ENCODE data around the gene ANKS1B. TPM values are rescaled to one million over a fixed set of nuclear protein-coding genes. Genes with fewer than 3 reads are reported as not detected.
A peak's percentile ranks its signal among the peaks of the same experiment; 100 is the strongest.

Gene ANKS1B
- total RNA-seq, 1 donor from 2014 or later, result 9.6 TPM

DNA sequence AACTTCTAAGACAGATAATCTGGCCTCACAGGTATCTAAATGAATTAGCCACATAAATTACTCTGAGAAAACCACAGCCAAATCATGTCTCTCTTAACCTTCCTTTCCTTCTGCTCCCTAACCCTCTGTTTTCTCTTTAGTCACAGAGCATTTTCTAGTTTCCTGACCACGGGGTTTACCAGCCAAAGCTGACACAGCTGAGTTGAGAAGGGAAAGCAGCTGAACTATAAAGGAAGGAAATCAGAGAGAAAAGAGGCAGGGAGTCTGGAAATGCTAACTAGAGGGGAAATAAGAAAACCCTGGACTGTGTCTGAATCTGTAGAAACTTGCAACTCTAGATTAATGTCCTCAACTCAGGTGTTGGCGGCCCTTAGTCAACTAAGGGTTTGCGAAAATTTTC lies 24.4 kb downstream of the ANKS1B start:
- DNase-seq (ENCODE audit: low spot score), result no peak

DNA sequence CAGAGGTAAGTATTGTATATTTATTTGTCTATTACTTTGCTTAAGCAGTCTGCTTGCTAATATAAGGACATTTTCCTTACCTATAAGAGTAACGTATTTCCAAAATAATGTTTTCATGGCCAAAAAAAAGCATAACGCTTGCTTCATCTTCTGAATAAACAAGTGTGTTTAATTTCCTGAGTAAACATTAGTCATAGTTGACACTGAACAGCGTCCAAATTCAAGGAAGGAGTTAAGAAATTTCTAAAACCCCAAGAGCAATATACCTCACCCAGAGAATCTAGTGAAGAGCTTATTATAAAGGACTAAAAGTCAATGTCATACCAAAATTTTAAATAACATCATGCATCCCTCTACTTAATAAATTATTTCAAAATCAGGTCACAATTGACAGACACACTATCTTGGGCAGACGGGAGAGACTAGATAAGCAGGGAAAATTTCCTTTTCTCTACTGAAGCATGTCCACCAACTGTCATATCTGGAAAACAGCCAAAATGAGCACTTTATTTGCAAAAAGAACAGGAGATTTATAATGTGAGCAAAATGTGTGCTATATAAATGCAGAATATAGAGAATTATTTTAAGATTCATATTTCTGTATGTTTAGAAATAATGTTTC lies 25.1 kb downstream of the ANKS1B start:
- no peak for DNase-seq (ENCODE audit: low spot score)

DNA sequence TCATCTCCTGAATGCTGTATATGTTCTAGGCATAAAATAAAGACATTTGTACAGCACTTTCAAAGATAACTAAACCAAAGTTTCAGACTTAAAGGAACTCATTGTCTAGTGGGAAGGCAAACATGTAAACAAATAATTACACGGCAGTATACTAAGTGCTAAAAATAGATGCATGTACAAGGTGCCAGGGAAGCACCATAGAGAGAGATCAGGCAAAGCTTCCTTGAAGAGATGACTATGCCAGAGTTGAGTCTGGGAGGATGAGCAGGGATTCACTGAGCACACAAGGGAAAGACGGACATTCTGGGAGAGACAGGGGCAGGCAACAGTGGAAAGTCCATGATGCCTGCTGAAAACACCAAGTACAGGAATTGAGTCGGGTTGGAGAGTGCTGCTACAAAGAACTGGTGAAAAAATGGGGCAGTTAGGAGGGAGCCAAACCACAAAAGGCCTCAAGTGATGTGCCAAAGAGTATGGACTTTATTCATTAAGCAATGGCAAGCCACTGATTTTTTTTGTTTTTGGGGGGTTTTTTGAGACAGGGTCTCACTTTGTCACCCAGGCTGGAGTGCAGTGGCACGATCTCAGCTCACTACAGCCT lies 26.8 kb downstream of the ANKS1B start:
- DNase-seq (ENCODE audit: low spot score), result no peak

DNA sequence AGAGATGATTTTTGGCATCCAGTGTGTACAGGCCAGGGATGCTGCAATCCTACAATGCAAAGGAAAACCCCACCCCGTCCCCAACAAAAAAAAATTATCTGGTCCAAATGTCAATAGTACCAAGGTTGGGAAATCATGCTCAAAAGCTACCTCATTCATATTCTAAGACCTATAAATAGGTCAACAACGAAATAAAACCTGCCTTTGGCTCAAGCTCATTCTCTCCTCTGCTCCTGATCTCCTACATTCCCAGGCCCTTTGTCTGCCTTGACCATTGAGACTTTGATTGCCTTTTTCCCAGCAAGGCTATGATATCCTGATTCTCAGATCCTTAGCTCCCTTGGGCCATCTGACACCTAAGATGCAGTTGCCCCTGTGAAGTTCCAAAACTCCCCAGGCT lies 30.0 kb downstream of the ANKS1B start:
- no peak for DNase-seq (ENCODE audit: low spot score)

DNA sequence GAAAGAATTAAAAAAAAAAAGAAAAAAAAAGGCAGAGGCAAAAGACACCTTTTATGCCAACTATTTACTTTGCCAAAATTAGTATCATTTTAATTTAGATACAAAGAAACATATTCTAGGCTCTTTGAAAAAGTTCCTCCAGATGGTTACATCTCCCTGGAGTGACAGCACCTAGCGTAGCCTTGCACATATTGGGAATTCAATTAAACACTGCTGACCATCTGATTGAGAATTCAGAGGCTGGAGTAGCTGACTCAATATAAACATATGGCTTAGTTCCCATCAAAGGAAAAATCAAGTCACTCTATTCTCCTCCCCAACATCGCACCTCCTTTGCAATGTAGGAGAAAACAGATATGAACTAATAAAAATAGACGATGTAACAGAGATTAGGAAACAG lies 36.4 kb downstream of the ANKS1B start:
- no peak for DNase-seq (ENCODE audit: low spot score)

DNA sequence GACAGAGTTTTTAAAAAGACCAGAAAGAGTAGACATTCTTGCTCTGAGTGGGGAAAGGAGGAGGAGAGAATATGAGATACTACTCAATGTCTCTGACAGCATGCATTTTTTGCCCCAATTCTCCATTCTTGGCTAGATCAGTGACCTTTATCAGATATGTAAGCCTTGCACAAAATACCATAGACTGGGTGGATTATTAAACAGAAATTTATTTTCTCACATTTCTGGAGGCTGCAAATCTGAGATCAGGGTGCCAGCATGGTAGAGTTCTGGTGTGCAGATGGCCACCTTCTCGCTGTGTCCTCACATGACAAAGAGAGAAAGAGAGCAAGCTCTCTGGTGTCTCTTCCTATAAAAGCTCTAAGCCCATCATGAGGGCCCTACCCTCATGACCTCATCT lies 38.6 kb downstream of the ANKS1B start:
- DNase-seq (ENCODE audit: low spot score), result no peak

DNA sequence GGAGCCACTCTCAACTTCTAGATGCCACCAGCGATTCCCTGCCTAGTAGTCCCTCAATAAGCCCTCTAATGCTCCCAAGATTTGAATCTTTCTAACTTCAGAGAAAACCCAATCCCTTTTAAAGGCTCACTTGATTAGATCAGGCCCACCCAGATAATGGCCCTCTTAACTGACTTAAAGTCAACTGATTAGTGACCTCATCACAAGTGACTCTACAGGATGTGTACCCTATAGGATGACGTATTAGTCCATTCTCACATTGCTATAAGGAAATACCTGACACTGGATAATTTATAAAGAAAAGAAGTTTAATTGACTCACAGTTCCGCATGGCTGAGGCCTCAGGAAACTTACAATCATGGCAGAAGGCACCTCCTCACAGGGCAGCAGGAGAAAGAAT lies 49.1 kb downstream of the ANKS1B start:
- DNase-seq (ENCODE audit: low spot score), result no peak

DNA sequence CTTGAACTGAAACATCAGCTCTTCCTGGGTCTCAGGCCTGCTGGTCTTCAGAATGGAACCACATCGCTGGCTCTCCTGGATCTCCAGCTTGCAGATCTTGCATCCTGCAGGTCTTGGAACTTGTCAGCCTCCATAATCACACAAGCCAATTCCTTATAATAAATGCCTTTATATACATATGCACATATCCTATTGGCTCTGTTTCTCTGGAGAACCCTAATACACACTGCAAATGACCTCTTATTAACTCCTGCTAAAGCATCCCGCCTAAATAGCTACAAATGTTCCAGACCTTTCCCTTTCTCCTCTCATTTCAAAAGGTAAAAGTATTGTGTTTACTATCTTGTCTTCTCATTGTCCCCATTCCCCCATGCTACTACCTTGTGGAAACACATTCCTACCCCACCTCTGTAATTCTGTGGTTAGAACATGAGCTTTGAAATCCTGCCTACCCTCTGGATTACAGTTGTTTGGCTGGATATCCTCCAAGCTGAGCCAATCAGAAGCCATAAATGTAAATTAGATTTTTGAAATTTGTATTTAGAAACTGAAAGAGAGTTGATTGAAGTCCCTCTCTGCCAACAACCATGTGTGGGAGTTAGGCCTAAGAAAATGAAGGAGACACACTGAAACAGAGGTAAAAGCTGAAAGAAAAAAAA lies 58.1 kb downstream of the ANKS1B start:
- no peak for DNase-seq (ENCODE audit: low spot score)

DNA sequence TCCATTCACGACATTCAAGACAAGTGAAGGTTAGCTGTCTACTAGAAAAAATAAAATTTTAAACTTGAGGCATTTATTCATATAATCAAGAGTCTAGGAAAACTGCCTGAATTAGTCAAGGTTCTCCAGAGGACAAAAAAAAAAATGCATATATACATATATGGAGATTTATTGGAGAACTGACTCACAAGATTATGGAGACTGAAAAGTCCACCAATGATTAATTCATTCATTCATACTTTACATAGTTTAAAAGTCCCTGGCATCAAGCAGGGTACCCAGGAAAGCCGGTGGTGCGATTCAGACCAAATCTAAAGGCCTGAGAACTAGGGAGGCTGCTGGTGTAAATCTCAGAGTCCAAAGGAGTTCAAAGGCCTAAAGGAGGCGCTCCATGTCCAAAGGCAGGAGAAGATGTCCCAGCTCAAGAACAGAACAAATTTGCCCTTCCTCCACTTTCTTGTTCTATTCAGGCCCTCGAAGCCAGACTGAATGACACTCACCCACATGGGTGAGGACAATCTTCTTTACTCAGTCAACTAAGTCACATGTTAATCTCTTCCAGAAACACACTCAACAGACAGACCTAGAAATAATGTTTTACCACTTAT lies 64.3 kb downstream of the ANKS1B start:
- DNase-seq (ENCODE audit: low spot score), result no peak

DNA sequence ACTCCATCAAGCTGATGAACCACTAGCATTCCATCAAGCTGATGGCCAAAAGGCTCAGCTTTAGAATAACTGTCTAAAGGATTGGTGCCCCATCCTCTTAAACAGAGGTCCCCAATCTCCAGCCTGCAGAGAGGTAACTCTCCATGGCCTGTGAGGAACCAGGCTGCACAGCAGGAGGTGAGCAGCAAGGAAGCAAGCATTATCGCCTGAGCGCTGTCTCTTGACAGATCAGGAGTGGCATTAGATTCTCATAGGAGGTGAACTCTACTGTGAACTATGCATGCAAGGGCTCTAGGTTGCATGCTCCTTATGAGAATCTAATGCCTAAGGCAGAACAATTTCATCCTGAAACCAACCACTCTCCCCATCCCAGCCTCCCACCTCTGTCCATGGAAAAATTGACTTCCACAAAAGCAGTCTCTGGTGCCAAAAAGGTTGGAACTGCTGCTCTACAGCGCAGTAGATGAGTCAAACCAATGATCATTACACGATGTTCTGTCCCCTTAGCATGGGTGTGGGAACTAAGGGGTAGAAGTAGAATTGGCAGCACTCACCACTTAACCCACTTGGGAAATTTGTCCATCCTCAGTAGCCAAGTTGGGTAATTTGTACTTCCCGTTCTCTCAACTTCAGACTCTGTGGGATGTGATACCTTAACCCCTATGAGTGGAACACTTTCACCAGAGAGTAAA lies 66.9 kb downstream of the ANKS1B start:
- no peak for DNase-seq (ENCODE audit: low spot score)

DNA sequence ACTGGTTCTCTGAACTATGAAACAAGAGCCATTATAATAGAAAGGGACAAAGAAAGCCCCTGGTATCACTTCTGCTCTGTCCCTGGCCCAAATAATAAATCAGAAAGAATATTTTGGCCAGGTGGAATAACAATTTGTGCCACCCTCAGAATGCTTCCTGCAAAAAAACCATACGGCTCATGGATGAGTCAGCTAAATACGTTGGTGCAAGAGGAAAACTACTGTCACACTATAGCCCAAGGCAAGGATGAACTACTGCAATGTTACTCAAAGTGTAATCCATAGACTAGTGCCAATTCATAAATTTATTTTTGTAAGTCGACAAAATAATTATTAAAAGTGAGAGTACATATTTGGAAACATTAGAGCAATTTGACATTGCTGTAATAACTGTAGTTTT lies 68.2 kb downstream of the ANKS1B start:
- no peak for DNase-seq (ENCODE audit: low spot score)

DNA sequence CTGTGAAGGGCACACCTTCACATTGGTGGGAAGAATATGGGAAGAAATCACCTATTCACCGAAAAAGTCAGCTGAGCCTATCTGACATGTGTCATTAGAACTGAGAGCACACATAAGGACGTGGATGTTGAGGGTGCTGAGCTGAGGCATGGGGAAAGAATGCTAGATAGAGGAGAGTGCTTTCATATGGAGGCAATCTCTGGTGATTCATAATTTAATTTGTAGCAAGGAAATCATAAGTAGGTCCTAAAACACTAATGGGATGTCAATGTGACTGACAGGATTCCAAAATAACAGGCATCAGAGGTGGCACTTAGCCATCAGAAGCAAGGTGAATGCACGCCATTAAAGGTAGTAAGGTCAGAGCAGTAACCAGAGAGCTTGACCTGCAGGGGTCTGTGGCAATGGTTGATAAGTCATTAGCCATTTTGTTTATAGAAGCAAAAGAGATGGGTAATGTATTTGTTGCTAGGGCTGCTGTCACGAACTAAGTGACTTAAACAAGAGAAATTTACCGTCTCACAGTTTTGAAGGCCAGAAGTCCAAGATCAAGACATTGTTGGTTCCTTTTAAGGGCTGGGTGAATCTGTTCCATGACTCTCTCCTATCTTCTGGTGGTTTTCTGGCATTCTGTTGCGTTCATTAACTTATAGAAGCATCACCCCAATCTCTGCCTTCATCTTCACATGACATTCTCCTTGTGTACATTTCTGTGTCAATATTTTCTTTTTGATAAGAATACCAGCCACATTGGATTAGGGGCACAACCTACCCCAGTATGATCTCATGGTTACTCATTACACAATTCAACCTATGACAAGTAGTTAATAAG lies 69.3 kb downstream of the ANKS1B start:
- no peak for DNase-seq (ENCODE audit: low spot score)

DNA sequence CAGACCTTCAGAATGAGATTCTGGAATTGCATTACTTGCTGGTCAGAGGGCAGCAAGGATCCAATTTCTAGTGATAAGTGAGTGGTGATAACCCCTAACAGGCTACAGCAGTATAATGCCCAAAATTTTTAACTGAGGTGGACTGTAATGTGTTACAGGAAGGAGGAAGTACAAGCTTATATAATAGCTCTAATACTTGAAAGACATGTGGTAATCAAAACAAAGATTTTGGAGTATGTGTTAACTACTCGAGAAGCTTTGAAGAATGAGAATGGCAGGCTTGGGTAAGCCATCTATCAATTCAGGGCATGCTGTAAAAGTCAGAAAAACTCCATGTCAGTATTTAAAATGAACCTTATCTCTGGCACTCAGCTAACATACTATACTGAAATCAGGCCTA lies 70.5 kb downstream of the ANKS1B start:
- DNase-seq (ENCODE audit: low spot score), result no peak

DNA sequence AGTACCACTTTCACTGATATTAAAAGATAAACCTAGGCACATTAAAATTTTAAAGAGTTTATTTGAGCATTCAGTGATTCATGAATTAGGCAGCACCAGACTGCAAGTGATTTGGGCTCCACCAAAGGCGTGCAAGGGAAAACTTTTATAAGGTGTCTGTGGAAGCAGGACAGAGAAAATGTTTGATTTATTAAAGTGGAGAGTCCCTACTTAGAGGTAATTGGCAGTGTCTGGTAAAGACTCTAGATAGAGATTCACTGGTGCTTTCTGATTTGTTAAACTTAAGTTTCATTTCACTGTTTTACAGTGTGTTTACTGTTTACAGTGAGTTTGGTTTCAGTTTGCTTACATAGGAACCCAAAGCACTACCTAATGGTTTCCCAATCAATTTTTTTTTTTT lies 72.8 kb downstream of the ANKS1B start:
- no peak for DNase-seq (ENCODE audit: low spot score)

DNA sequence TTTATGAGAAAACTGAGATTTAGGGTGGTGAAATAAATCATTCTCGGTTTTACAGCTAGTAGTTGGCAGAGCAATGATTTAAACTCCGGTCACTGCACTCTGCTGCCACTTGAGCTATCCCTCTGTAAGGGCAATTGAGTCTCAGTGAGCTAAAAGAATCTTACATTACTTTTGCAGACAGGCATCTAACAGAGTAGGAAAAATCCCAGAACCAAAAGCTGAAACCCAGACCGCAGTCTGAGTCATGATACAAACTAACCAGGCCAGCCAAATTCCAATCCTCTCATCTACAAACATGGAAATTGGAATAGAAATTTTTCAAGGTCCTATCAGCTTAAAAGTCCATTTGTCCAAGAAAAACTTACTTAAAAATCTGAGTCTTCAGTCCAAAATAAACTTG lies 73.7 kb downstream of the ANKS1B start:
- peak; percentile 44 for DNase-seq (ENCODE audit: low spot score)

DNA sequence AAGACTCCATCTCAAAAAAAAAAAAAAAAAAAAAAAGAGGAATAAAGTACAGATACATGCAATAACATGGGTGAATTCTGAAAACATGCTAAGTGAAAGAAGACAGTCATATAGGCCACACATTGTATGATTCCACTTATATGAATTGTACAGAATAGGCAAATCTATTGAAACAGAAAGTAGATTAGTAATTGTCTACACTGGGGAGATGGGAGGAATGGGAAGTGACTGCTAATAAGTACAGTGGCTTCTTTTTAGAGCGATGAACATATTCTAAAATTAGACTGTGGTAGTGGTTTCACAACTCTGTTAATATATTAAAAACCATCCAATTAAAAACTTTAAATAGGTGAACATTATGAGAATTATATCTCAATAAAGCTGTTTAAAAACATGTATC lies 74.4 kb downstream of the ANKS1B start:
- no peak for DNase-seq (ENCODE audit: low spot score)

DNA sequence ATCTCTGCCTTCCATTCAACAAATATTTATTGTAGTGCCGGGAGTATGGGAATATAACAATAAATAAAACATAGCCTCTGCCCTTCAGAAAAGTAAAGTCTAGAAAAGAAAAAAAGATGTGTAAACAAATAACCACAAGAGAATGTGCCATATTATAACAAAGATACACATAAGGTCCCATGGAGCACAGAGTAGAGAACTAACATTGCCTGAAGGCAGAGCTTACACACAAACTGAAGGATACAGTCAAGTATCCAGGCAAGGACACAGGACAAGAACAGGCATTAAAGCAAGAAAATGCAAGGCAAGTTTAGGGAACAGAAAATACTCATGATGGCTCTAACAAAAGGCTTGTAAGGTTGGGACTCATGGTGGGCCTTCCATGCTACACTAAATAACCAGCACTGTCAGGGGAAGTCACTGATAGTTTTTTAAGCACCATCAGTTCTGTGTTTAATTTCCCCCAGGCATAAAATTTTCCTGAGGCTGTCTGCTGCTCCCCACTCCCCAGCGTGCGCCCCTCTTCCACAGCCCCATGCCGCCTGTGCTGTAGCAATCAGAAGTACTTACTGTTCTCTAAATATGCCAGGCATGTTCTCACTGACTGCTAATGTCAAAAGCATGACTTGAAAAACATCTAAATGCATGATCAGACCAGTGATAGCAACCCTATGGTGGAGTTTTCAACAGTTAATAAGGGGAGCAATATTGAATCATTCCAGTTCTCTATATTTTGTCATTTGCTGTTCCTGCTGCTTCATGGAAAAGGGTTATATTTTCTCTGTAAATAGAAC lies 77.8 kb downstream of the ANKS1B start:
- no peak for DNase-seq (ENCODE audit: low spot score)

DNA sequence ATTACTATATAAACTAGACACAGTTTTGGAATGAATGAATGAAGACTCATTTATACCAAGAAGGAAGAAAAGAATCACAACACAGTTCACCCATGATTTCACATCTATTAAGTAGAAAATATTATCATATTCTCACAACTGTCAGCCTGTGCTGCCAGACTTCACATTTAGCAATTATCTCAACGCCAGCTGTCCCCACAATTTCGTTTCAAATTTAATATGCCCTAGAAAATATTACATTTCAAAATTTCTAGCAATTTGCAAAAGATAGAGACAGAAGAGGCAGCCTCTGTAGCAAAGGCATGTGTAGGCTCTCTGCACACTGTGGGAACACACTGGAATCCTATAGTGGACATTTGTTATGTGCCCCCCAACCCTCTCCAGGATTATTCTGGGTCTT lies 83.6 kb downstream of the ANKS1B start:
- DNase-seq (ENCODE audit: low spot score), result no peak

DNA sequence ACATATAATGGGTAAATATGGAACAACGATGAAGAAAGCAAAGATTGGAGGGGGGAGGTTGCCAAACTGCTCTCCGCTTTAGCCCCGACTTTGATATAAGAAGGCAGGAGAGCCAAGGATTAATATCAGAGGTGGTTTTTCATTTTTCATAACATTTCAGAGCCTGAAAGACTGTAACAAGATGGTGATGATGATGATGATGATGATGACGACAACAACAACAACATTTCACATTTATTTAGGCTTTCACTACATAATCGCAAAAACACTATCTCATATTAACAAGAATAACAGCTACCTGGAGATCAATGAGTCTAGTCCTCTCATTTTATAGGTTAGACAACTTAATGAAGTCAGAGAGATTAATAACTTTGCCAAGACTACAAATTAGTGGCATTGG lies 86.1 kb downstream of the ANKS1B start:
- DNase-seq (ENCODE audit: low spot score), result no peak

DNA sequence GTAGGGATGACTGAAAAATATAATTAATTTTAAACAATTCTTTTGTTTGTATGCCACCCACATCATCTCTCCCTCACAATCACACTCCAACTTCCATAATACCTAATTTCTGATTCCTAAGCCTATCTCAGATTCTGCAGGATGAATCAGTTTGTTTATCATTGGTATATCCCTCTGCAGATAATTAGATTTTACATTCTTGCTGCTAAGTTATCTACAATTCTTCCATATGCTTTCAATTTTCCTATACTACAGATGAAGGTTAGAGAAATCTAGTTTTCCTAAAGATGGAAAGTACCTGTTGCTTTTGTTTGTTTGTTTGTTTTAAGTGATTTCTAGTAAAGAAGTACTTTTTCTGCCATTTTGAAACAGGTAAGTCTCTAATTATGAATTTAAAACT lies 105.3 kb downstream of the ANKS1B start:
- DNase-seq (ENCODE audit: low spot score), result no peak

DNA sequence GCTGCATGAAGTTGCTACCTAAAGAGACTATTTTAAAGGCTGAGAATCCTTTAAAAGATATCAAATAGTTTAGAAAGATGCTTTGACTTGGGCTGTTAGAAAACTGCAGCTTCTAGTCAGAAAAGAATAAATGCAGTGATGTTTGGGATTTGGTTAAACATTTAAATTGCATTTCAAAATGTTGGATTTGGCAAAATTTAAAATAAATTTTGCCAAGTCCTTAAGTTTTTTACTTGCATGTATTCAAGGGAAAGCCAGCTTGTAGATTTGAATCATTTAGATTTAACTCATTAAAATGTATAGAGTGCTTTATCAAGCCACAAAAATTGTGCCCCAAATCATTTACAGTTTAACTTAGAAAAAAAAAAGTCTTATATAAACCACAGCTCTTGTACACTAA lies 109.7 kb downstream of the ANKS1B start:
- no peak for DNase-seq (ENCODE audit: low spot score)

All from ureter (tissue), 1 donor.